ENCODE data around the gene MKRN1. TPM values are rescaled to one million over a fixed set of nuclear protein-coding genes. Genes with fewer than 3 reads are reported as not detected.

Gene MKRN1
- total RNA-seq: 36.6 and 41.5 TPM in 2 replicates

GRCh38 chr7:140479062-140479738 lies at the start of gene MKRN1:
MKRN1 (minus strand) TSS chr7:140479505; CDS start chr7:140479344, 161 bp downstream.

GRCh38 chr7:140403878-140404564 lies 75.3 kb downstream of the MKRN1 start, which contains the start of gene RAB19:
RAB19 (plus strand) TSS chr7:140404058; CDS start chr7:140407647, 3,589 bp downstream.

Other genes with a start within 250 kb of the MKRN1 start
- gene SLC37A3, start 81.0 kb downstream of the MKRN1 start, total RNA-seq: 62.4 and 62.5 TPM in 2 replicates
- gene RAB19, start 75.4 kb downstream of the MKRN1 start, total RNA-seq: 0.38 TPM in 1 of 2 replicates, not detected in the other
- under 0.01 and 0.19 TPM in 2 replicates for gene DENND2A, start 161.3 kb upstream of the MKRN1 start, total RNA-seq
- 24.2 and 31.4 TPM in 2 replicates for gene ADCK2, start 193.4 kb upstream of the MKRN1 start, total RNA-seq
- 97.0 and 173 TPM in 2 replicates for gene NDUFB2, start 217.2 kb upstream of the MKRN1 start, total RNA-seq

All from vein endothelial cell (primary cell).